T1000 (cell line): ENCODE measurements around the gene MAP2K1.
A peak's percentile ranks its signal among the peaks of the same experiment; 100 is the strongest.
"Not testable (repeated sequence)": the region's sequence is repeated elsewhere in the genome, so short reads cannot be mapped to it uniquely, and the experiment has no call there.

Source experiments
- DNase-seq: peaks from one replicate; lab custom pipeline; 2025; ENCODE audit warnings: mixed read lengths; lab: John Stamatoyannopoulos, UW

The MAP2K1 gene

GRCh38 chr15:66386204-66387123 lies at the start of gene MAP2K1:
TSS of gene MAP2K1 (plus strand) at chr15:66386912. CDS start at chr15:66387348, 436 bp downstream.
- peak; percentile 92 for DNase-seq

GRCh38 chr15:66348530-66348929 lies 38.2 kb upstream of the MAP2K1 start:
- not testable (repeated sequence) for DNase-seq

GRCh38 chr15:66356077-66356358 lies 30.7 kb upstream of the MAP2K1 start:
- no peak for DNase-seq

GRCh38 chr15:66356359-66357236 lies 30.1 kb upstream of the MAP2K1 start, which contains the start of gene TIPIN:
TSS of gene TIPIN (minus strand) at chr15:66356685. CDS start at chr15:66352947, 3,738 bp downstream.
- DNase-seq: peak; percentile 92

GRCh38 chr15:66359740-66360139 lies 27.0 kb upstream of the MAP2K1 start:
- DNase-seq: no peak

GRCh38 chr15:66361745-66362460 lies 24.8 kb upstream of the MAP2K1 start:
- not testable (repeated sequence) for DNase-seq

GRCh38 chr15:66362776-66363175 lies 23.9 kb upstream of the MAP2K1 start:
- DNase-seq: no peak

- DNase-seq: no peak
Measured at GRCh38 chr15:66364944-66365528, 21.7 kb upstream of the MAP2K1 start.

GRCh38 chr15:66369773-66370651 lies 16.7 kb upstream of the MAP2K1 start:
- DNase-seq: no peak

- no peak for DNase-seq
Measured at GRCh38 chr15:66374179-66374578, 12.5 kb upstream of the MAP2K1 start.

- no peak for DNase-seq
Measured at GRCh38 chr15:66378814-66379430, 7.8 kb upstream of the MAP2K1 start.

- not testable (repeated sequence) for DNase-seq
Measured at GRCh38 chr15:66381376-66381775, 5.3 kb upstream of the MAP2K1 start.

- DNase-seq: peak; percentile 46
Measured at GRCh38 chr15:66387163-66388042, 691 bp downstream of the MAP2K1 start.

GRCh38 chr15:66388043-66388363 lies 1.3 kb downstream of the MAP2K1 start:
- no peak for DNase-seq

GRCh38 chr15:66388576-66388975 lies 1.9 kb downstream of the MAP2K1 start:
- no peak for DNase-seq

GRCh38 chr15:66389098-66389858 lies 2.6 kb downstream of the MAP2K1 start:
- DNase-seq: no peak

- no peak for DNase-seq
Measured at GRCh38 chr15:66389859-66390381, 3.2 kb downstream of the MAP2K1 start.

- DNase-seq: no peak
Measured at GRCh38 chr15:66390678-66391077, 4.0 kb downstream of the MAP2K1 start.
